ENCODE data around the gene CRADD. TPM values are rescaled to one million over a fixed set of nuclear protein-coding genes. Genes with fewer than 3 reads are reported as not detected.

CRADD gene
- total RNA-seq, 4 donors from 2014 or later = 16.1 to 43.3 (median 26.5) TPM

DNA sequence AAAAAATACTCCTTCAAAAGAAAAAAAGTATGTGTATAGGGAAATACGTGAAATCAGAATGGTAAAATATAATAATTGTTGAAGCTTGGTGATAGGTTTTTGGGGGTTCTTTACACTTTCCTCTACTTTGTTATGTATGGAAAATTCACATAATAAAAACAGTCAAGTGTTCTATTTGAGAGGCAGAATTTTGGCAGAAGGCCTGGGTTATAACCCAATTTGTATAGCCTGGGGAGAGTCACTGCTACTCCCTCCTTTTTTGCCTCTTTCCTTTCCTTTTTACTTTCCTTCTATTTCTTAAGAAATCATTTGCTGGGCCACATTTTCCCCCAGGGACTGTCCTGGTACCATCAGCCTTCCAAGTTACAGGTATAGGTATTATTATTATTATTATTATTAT is 105.7 kb downstream of the CRADD start:
- TF ChIP-seq, protein P1, sequence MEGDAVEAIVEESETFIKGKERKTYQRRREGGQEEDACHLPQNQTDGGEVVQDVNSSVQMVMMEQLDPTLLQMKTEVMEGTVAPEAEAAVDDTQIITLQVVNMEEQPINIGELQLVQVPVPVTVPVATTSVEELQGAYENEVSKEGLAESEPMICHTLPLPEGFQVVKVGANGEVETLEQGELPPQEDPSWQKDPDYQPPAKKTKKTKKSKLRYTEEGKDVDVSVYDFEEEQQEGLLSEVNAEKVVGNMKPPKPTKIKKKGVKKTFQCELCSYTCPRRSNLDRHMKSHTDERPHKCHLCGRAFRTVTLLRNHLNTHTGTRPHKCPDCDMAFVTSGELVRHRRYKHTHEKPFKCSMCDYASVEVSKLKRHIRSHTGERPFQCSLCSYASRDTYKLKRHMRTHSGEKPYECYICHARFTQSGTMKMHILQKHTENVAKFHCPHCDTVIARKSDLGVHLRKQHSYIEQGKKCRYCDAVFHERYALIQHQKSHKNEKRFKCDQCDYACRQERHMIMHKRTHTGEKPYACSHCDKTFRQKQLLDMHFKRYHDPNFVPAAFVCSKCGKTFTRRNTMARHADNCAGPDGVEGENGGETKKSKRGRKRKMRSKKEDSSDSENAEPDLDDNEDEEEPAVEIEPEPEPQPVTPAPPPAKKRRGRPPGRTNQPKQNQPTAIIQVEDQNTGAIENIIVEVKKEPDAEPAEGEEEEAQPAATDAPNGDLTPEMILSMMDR (IDR thresholded peaks at IDR 0.05) = no peak
- TF ChIP-seq POLR2A (IDR thresholded peaks at IDR 0.05) = no peak
- H3K4me3 ChIP-seq (ENCODE audit: low read depth, poor library complexity, severe bottlenecking) = no peak overlapping the region
- 90 to 93% methylated on average over 1 of the region's 1 CpG for WGBS, 2 donors
- no peak for DNase-seq (ENCODE audit: low spot score in 2 of 2)
- intact Hi-C loops (cut with DNase I; ENCODE audit: low total_unique reads) = no loop called here

- no peak for DNase-seq (ENCODE audit: low spot score in 2 of 2)
- intact Hi-C loops (cut with DNase I; ENCODE audit: low total_unique reads) = no loop called here
- TF ChIP-seq, protein P1 (IDR thresholded peaks at IDR 0.05) = no peak
- no peak for TF ChIP-seq POLR2A (IDR thresholded peaks at IDR 0.05)
- no peak overlapping the region for H3K4me3 ChIP-seq (ENCODE audit: low read depth, poor library complexity, severe bottlenecking)
- 58 to 64% methylated on average over 9 of the region's 9 CpGs for WGBS, 2 donors
Observed at GRCh38 chr12:93783832-93784231, 106.7 kb downstream of the CRADD start.

DNA sequence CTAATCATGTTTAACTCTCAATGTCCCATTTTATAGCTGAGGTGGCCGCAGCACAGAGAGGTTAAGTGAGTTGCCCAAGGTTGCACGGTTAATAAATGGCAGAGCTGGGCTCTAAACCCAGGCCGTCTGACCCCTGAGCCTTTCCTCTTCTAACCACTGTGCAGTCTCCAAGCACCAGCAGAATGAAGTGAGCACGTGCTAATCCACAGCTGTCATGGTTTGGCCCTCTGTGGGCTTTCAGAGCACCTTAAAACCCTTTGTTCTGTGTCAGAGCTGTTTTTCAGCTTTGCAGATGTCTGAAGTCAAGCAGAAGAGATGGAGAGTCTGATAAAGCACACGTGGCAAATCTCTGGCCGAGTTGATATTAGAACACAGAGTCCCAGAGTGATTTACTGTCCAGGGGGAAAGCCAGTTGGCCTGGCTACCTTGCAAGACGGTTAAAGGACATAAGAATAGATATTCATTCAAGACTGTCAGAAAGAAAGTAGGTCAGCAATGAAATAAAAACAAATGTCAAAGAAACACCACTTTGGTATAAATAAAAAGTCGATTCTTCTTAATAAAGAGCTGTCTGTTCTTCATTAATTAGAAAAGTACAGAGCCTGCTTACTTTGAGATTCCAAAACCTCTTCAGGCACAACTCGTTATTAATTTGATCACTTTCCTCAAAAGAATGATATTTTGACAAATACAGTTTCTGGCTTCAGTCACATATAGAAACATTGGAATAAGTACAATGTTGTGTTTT is 107.3 kb downstream of the CRADD start:
- WGBS, 2 donors = 27 to 28% methylated on average over 9 of the region's 9 CpGs
- intact Hi-C loops (cut with DNase I; ENCODE audit: low total_unique reads) = no loop called here
- no peak overlapping the region for H3K4me3 ChIP-seq (ENCODE audit: low read depth, poor library complexity, severe bottlenecking)
- peak in 1 of 2 donors; percentile 80 for DNase-seq (ENCODE audit: low spot score in 2 of 2)
- TF ChIP-seq, protein P1 (IDR thresholded peaks at IDR 0.05) = no peak
- no peak for TF ChIP-seq POLR2A (IDR thresholded peaks at IDR 0.05)

GRCh38 chr12:93785249-93786010 is 108.3 kb downstream of the CRADD start:
- peak in 1 of 2 donors; percentile 62 for DNase-seq (ENCODE audit: low spot score in 2 of 2)
- TF ChIP-seq, protein P1 (IDR thresholded peaks at IDR 0.05) = no peak
- TF ChIP-seq POLR2A (IDR thresholded peaks at IDR 0.05) = no peak
- 39 to 43% methylated on average over 8 of the region's 8 CpGs for WGBS, 2 donors
- H3K4me3 ChIP-seq (ENCODE audit: low read depth, poor library complexity, severe bottlenecking) = no peak overlapping the region
- intact Hi-C loops (cut with DNase I; ENCODE audit: low total_unique reads) = no loop called here

DNA sequence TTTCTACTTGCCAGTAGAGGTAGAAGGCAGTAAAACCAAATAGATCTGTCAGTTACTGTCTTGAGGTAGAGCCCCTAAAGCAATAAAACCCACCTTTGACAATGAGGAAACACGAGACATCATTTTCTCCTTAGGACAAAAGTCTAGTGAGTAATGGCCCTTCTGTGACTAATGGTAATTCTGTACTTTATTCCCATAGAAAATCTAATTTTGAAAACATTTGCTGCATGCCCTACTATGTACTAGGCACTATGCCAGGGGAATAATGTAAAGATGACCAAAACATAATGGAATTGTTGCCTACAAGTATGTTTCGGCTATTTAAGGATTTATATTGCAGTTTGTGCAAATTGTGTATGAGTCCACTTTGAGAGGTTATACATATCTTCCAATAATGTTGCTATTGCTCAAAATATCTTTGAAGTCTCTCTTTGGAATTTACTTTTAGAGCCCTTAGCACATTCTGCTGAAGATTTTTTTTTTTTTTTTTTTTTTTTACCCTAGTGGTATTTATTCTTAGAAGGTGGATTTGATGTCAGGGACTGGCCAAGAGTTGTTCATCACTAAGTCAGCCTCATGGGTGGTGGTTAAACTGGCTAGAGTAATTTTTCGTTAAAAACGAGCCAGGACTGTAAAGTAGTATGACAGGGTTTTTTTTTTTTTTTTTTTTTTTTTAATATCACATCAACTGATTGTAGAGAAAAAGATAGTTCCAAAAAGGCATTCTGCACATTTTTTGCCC is 109.7 kb downstream of the CRADD start:
- H3K4me3 ChIP-seq (ENCODE audit: low read depth, poor library complexity, severe bottlenecking) = no peak overlapping the region
- intact Hi-C loops (cut with DNase I; ENCODE audit: low total_unique reads) = no loop called here
- DNase-seq (ENCODE audit: low spot score in 2 of 2) = no peak
- 71 to 83% methylated on average over 4 of the region's 4 CpGs for WGBS, 2 donors
- TF ChIP-seq, protein P1 (IDR thresholded peaks at IDR 0.05) = no peak
- TF ChIP-seq POLR2A (IDR thresholded peaks at IDR 0.05) = no peak
